WTC11 (cell line): ENCODE measurements around the gene BTBD17. TPM values are rescaled to one million over a fixed set of nuclear protein-coding genes. Genes with fewer than 3 reads are reported as not detected.
A peak's percentile ranks its signal among the peaks of the same experiment; 100 is the strongest.

Experiments
- ATAC-seq: fragments of 200-7000 bp; cut with Tn5 transposase; 2 replicates; pipeline ENCODE4 v1.10.0; 2021; ENCODE audit warnings: mild to moderate bottlenecking, moderate library complexity
- CTCF ChIA-PET: fragments of 300-600 bp; sonication (Branson Sonifier 250); formaldehyde crosslinking; loops from one replicate; lab custom pipeline; 2021; ENCODE audit warnings: antibody characterized with exemption; lab: Charles Lee
- POLR2A ChIA-PET: fragments of 350-600 bp; sonication (Branson Sonifier 250); formaldehyde crosslinking; loops from one replicate; lab custom pipeline; 2021; ENCODE audit warnings: antibody characterized with exemption; lab: Charles Lee
- DNase-seq: peaks from one replicate; pipeline ENCODE4 v3.0.0; 2021; ENCODE audit warnings: low spot score
- H3K27ac Mint-ChIP-seq: 2 replicates; pipeline ENCODE4 v1.8.0; 2021; ENCODE audit warnings: mixed read lengths
- H3K27me3 Mint-ChIP-seq: 2 replicates; pipeline ENCODE4 v1.8.0; 2021; ENCODE audit warnings: low read depth, mild to moderate bottlenecking, moderate library complexity, mixed read lengths
- H3K36me3 Mint-ChIP-seq: 2 replicates; pipeline ENCODE4 v1.8.0; 2021; ENCODE audit warnings: mixed read lengths
- H3K4me1 Mint-ChIP-seq: 2 replicates; pipeline ENCODE4 v1.8.0; 2022; ENCODE audit warnings: mixed read lengths
- H3K4me3 Mint-ChIP-seq: 2 replicates; pipeline ENCODE4 v1.8.0; 2021; ENCODE audit warnings: mild to moderate bottlenecking, moderate library complexity, mixed read lengths
- H3K9me3 Mint-ChIP-seq: 2 replicates; pipeline ENCODE4 v1.8.0; 2021; ENCODE audit warnings: mixed read lengths
- CDX4 ChIP-seq: fragments of 250-450 bp; sonication (Bioruptor Pico); IDR thresholded peaks from 2 replicates; pipeline ENCODE4 v1.9.0; 2021; ENCODE audit warnings: moderate library complexity, mild to moderate bottlenecking, inconsistent platforms, borderline replicate concordance
- EMX1 ChIP-seq: fragments of 250-450 bp; sonication (Bioruptor Pico); IDR thresholded peaks from 2 replicates; pipeline ENCODE4 v1.8.0; 2021; ENCODE audit warnings: mild to moderate bottlenecking
- ETV6 ChIP-seq: sonication (generic); formaldehyde crosslinking; IDR thresholded peaks from 2 replicates; pipeline ENCODE4 v1.8.1; 2022; ENCODE audit warnings: mild to moderate bottlenecking, missing genetic modification reagents
- FOXP1 ChIP-seq: sonication (generic); formaldehyde crosslinking; IDR thresholded peaks from 2 replicates; pipeline ENCODE4 v1.8.0; 2022; ENCODE audit warnings: missing genetic modification reagents, mild to moderate bottlenecking, moderate library complexity, borderline replicate concordance
- TCF7 ChIP-seq: sonication (generic); formaldehyde crosslinking; IDR thresholded peaks from 2 replicates; pipeline ENCODE4 v1.8.0; 2022; ENCODE audit warnings: mild to moderate bottlenecking, low read depth, missing genetic modification reagents, moderate library complexity
- ZNF423 ChIP-seq: fragments of 250-450 bp; sonication (Bioruptor Pico); IDR thresholded peaks from 2 replicates; pipeline ENCODE4 v2.1.2; 2022; ENCODE audit warnings: mild to moderate bottlenecking, moderate library complexity
- total RNA-seq: library from RNA; stranded (reverse); gene quantifications from 3 replicates; pipeline ENCODE4 v1.2.3, GENCODE V29; 2021
- TF ChIP-seq, protein P1 (sequence below): sonication (generic); formaldehyde crosslinking; IDR thresholded peaks from 2 replicates; pipeline ENCODE4 v1.8.0; 2023; ENCODE audit warnings: missing genetic modification reagents, mild to moderate bottlenecking, borderline replicate concordance
- TF ChIP-seq, protein P2 (sequence below): sonication (generic); formaldehyde crosslinking; IDR thresholded peaks from 2 replicates; pipeline ENCODE4 v1.8.1; 2023; ENCODE audit warnings: mild to moderate bottlenecking, moderate library complexity, missing genetic modification reagents
- TF ChIP-seq, protein P3 (sequence below): sonication (generic); formaldehyde crosslinking; IDR thresholded peaks from 2 replicates; pipeline ENCODE4 v1.8.1; 2023; ENCODE audit warnings: mild to moderate bottlenecking, missing genetic modification reagents, moderate library complexity
- TF ChIP-seq, protein P4 (sequence below): sonication (generic); formaldehyde crosslinking; IDR thresholded peaks from 2 replicates; pipeline ENCODE4 v1.8.1; 2022; ENCODE audit warnings: low read depth, mild to moderate bottlenecking, moderate library complexity, missing genetic modification reagents, borderline replicate concordance

The BTBD17 gene
- total RNA-seq, 1 experiment from 2014 or later: 0.94 TPM

- TF ChIP-seq, protein P1, sequence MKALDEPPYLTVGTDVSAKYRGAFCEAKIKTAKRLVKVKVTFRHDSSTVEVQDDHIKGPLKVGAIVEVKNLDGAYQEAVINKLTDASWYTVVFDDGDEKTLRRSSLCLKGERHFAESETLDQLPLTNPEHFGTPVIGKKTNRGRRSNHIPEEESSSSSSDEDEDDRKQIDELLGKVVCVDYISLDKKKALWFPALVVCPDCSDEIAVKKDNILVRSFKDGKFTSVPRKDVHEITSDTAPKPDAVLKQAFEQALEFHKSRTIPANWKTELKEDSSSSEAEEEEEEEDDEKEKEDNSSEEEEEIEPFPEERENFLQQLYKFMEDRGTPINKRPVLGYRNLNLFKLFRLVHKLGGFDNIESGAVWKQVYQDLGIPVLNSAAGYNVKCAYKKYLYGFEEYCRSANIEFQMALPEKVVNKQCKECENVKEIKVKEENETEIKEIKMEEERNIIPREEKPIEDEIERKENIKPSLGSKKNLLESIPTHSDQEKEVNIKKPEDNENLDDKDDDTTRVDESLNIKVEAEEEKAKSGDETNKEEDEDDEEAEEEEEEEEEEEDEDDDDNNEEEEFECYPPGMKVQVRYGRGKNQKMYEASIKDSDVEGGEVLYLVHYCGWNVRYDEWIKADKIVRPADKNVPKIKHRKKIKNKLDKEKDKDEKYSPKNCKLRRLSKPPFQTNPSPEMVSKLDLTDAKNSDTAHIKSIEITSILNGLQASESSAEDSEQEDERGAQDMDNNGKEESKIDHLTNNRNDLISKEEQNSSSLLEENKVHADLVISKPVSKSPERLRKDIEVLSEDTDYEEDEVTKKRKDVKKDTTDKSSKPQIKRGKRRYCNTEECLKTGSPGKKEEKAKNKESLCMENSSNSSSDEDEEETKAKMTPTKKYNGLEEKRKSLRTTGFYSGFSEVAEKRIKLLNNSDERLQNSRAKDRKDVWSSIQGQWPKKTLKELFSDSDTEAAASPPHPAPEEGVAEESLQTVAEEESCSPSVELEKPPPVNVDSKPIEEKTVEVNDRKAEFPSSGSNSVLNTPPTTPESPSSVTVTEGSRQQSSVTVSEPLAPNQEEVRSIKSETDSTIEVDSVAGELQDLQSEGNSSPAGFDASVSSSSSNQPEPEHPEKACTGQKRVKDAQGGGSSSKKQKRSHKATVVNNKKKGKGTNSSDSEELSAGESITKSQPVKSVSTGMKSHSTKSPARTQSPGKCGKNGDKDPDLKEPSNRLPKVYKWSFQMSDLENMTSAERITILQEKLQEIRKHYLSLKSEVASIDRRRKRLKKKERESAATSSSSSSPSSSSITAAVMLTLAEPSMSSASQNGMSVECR (CRISPR knock-in tag): no peak
- no peak for TF ChIP-seq ETV6
- TF ChIP-seq, protein P2, sequence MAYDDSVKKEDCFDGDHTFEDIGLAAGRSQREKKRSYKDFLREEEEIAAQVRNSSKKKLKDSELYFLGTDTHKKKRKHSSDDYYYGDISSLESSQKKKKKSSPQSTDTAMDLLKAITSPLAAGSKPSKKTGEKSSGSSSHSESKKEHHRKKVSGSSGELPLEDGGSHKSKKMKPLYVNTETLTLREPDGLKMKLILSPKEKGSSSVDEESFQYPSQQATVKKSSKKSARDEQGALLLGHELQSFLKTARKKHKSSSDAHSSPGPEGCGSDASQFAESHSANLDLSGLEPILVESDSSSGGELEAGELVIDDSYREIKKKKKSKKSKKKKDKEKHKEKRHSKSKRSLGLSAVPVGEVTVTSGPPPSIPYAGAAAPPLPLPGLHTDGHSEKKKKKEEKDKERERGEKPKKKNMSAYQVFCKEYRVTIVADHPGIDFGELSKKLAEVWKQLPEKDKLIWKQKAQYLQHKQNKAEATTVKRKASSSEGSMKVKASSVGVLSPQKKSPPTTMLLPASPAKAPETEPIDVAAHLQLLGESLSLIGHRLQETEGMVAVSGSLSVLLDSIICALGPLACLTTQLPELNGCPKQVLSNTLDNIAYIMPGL (CRISPR knock-in tag): no peak
- TF ChIP-seq TCF7 (CRISPR knock-in tag): no peak
- no peak for TF ChIP-seq EMX1
- TF ChIP-seq FOXP1 (CRISPR knock-in tag): no peak
Observed at GRCh38 chr17:74316220-74316619, 45.4 kb downstream of the BTBD17 start (continued).

GRCh38 chr17:74314877-74315276 is 46.8 kb downstream of the BTBD17 start:
- TF ChIP-seq, protein P3, sequence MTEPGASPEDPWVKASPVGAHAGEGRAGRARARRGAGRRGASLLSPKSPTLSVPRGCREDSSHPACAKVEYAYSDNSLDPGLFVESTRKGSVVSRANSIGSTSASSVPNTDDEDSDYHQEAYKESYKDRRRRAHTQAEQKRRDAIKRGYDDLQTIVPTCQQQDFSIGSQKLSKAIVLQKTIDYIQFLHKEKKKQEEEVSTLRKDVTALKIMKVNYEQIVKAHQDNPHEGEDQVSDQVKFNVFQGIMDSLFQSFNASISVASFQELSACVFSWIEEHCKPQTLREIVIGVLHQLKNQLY (CRISPR knock-in tag): no peak
- TF ChIP-seq, protein P4, sequence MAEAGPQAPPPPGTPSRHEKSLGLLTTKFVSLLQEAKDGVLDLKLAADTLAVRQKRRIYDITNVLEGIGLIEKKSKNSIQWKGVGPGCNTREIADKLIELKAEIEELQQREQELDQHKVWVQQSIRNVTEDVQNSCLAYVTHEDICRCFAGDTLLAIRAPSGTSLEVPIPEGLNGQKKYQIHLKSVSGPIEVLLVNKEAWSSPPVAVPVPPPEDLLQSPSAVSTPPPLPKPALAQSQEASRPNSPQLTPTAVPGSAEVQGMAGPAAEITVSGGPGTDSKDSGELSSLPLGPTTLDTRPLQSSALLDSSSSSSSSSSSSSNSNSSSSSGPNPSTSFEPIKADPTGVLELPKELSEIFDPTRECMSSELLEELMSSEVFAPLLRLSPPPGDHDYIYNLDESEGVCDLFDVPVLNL: no peak
- Mint-ChIP-seq H3K4me3 (no peak overlapping the region), H3K9me3 (peaks cover 6% of the 10 kb centered on the region), H3K27me3 (no peaks in the 10 kb centered on the region; the same call in 1 of the 2 replicates), H3K27ac (no peak overlapping the region), H3K36me3 (peaks cover 4% of the 10 kb centered on the region; the same call in 1 of the 2 replicates), H3K4me1 (no peaks in the 10 kb centered on the region)
- ATAC-seq: no peak
- POLR2A ChIA-PET: no interaction called here
- no peak for DNase-seq
- CTCF ChIA-PET: interaction anchor here (1.2 to 2.7 kb wide), 3 partner anchors 14 to 54 kb away, joined by 3 to 13 read pairs (median 7); no protein-coding TSS in a partner anchor

GRCh38 chr17:74309902-74310301 is 51.8 kb downstream of the BTBD17 start:
- ATAC-seq: no peak
- TF ChIP-seq CDX4 (no peak), ZNF423 (CRISPR knock-in tag) (peak; percentile 37)
- TF ChIP-seq, all 79 proteins: peak for 1
- POLR2A ChIA-PET: no interaction called here
- CTCF ChIA-PET: interaction anchor here (0.7 kb wide), 1 partner anchor 59 kb away, joined by 3 read pairs; no protein-coding TSS in a partner anchor
- Mint-ChIP-seq H3K4me3 (no peak overlapping the region), H3K9me3 (peaks cover 6% of the 10 kb centered on the region), H3K27me3 (no peaks in the 10 kb centered on the region; the same call in 1 of the 2 replicates), H3K36me3 (peaks cover 4% of the 10 kb centered on the region; the same call in 1 of the 2 replicates), H3K4me1 (no peaks in the 10 kb centered on the region), H3K27ac (no peak overlapping the region)
- DNase-seq: no peak
